Effector memory CD8-positive, alpha-beta T cell (primary cell): Measurements from ENCODE around the gene CELA3B.
A peak's percentile ranks its signal among the peaks of the same experiment; 100 is the strongest.
"Not testable (repeated sequence)": the region's sequence is repeated elsewhere in the genome, so short reads cannot be mapped to it uniquely, and the experiment has no call there.

Source experiments
- ATAC-seq: fragments of 150-1000 bp; cut with Tn5 transposase; replicated peaks from 2 replicates; pipeline ENCODE4 v1.10.0; 2021; ENCODE audit warnings: mild to moderate bottlenecking, moderate library complexity
- DNase-seq, 3 experiments: peaks; one replicate each; pipeline ENCODE4 v3.0.0; 2021
- H3K27ac Mint-ChIP-seq, 2 donors: one replicate each; pipeline ENCODE4 v1.8.0; 2022; ENCODE audit warnings: mild to moderate bottlenecking in 2 of 2, mixed read lengths in 2 of 2, moderate library complexity in 2 of 2
- H3K27me3 Mint-ChIP-seq, 2 donors: one replicate each; pipeline ENCODE4 v1.8.0; 2022; ENCODE audit warnings: mixed read lengths in 2 of 2
- H3K36me3 Mint-ChIP-seq: one replicate; pipeline ENCODE4 v1.8.0; 2022; ENCODE audit warnings: mild to moderate bottlenecking, moderate library complexity, mixed read lengths; ENCODE audit not compliant: insufficient read depth
- H3K4me1 Mint-ChIP-seq, 2 donors: one replicate each; pipeline ENCODE4 v1.8.0; 2022; ENCODE audit warnings: low read depth in 2 of 2, mixed read lengths in 2 of 2
- H3K4me3 Mint-ChIP-seq, 2 donors: one replicate each; pipeline ENCODE4 v1.8.0; 2022; ENCODE audit warnings: mild to moderate bottlenecking in 2 of 2, mixed read lengths in 2 of 2, moderate library complexity in 2 of 2
- H3K9me3 Mint-ChIP-seq, 2 donors: one replicate each; pipeline ENCODE4 v1.8.0; 2022; ENCODE audit warnings: mixed read lengths in 2 of 2

Gene CELA3B

DNA sequence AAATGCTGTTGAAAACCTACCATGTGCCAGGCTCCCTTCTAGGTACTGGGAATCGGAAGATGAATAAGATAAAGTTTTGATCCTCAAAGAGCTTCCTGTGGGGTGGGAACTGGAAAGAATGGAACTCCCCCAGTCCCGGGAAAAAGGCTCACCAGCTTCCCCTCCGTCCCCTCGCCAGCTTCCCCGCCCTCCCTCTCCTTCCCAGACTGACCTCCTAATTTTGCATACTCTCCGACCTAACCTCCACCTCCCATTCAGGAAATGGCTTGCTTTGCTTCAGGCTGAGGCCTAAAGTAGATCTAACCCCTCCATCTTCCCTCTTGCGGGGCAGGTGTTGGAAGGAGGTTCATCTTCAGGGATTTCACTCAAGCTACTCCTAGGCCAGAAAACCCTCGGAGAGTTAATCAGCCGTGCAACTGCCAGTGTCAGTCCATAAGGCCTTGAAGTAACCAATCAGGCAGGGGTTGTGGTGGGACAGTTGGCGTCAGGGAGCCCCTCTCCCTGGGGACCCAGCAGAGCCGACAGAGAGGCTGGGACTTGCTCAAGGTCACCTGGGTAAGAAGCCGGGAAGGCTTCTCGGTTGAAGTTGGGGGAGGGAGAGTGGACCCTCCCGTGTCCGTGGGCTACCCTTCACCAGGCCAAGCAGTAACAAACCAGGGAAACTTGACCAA is 21.9 kb downstream of the CELA3B start:
- not testable (repeated sequence) for H3K9me3 Mint-ChIP-seq, H3K27me3 Mint-ChIP-seq, H3K4me1 Mint-ChIP-seq, H3K36me3 Mint-ChIP-seq, ATAC-seq, DNase-seq, H3K27ac Mint-ChIP-seq, H3K4me3 Mint-ChIP-seq

GRCh38 chr1:21999645-22000044 is 22.8 kb downstream of the CELA3B start:
- not testable (repeated sequence) for H3K27ac Mint-ChIP-seq, H3K36me3 Mint-ChIP-seq, H3K4me1 Mint-ChIP-seq, DNase-seq, H3K27me3 Mint-ChIP-seq, H3K9me3 Mint-ChIP-seq, H3K4me3 Mint-ChIP-seq, ATAC-seq

DNA sequence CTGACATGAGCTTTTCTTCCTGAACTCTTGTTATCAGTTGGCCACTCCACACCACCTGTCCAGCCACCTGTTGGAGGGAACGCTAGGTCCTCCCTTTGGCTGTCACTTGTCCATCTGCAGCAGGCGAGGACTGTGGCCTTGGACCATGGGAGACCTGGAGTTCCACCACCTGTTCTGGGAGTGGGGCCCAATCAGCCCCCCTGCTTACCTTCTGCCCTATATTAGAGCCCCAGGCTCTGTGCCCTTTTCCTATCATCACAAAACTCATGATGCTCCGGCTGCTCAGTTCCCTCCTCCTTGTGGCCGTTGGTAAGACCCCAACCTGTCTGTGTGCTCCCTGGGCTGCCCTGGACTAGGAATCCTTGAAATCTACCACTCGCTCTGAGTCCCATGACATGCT is 24.6 kb downstream of the CELA3B start, which contains the start of gene CELA3A:
Gene CELA3A (plus strand): TSS at position 249 of the 400 bp plus-strand sequence. CDS start 18 bp downstream, at position 267.
- Mint-ChIP-seq H3K4me1 (no peaks in the 10 kb centered on the region), H3K9me3 (no peaks in the 10 kb centered on the region), H3K27me3 (no peaks in the 10 kb centered on the region), H3K27ac (peak within 1 kb of the TSS in 1 of 2 donors; percentile 49), H3K4me3 (no peak within 1 kb of the TSS), H3K36me3 (no peaks in the 10 kb centered on the region)
- ATAC-seq: no peak
- no peak for DNase-seq

- H3K27ac Mint-ChIP-seq: peak overlapping the region in 1 of 2 donors; percentile 49
- H3K4me3 Mint-ChIP-seq, DNase-seq, ATAC-seq, H3K9me3 Mint-ChIP-seq, H3K36me3 Mint-ChIP-seq, H3K27me3 Mint-ChIP-seq, H3K4me1 Mint-ChIP-seq: not testable (repeated sequence)
Measured at GRCh38 chr1:22002461-22002860, 25.6 kb downstream of the CELA3B start.

- H3K27me3 Mint-ChIP-seq, H3K4me1 Mint-ChIP-seq, ATAC-seq, DNase-seq, H3K36me3 Mint-ChIP-seq, H3K4me3 Mint-ChIP-seq, H3K9me3 Mint-ChIP-seq: not testable (repeated sequence)
- peak overlapping the region in 1 of 2 donors; percentile 49 for H3K27ac Mint-ChIP-seq
Measured at GRCh38 chr1:22002875-22003274, 26.1 kb downstream of the CELA3B start.

- H3K4me3 Mint-ChIP-seq, H3K9me3 Mint-ChIP-seq, DNase-seq, H3K36me3 Mint-ChIP-seq, H3K4me1 Mint-ChIP-seq, ATAC-seq, H3K27ac Mint-ChIP-seq, H3K27me3 Mint-ChIP-seq: not testable (repeated sequence)
Measured at GRCh38 chr1:22003959-22004358, 27.1 kb downstream of the CELA3B start.

DNA sequence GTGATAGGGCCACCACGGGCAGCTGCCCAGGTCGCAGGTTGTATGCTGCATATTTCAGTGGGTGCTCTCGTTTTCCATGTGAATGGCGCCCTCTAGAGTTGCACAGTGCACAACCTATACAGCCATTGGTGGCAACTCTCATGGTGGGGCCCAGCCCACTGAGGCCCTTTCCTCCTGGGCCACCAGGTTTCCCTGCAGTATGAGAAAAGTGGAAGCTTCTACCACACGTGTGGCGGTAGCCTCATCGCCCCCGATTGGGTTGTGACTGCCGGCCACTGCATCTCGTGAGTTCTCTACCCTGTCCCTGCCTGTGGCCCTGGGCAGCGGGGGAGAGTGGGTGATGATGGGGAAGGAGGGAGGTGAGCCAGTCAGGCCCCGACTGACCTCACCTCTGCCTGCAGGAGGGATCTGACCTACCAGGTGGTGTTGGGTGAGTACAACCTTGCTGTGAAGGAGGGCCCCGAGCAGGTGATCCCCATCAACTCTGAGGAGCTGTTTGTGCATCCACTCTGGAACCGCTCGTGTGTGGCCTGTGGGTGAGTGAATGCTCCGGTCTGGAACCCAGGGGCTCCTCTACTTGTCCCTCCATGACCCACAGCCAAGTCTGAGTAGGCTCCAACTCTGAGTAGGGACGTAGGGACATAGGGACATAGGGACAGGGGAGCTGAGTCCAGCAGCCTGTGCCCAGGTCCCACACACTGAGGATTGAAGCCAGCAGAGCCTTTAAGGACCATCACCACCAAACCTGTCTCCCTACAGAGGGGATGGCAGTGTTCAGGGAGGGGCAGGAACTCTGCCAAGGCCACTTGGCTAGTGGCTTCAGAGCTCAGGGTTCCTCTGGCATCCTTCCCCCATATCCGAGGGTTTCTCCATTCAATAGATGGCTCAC is 28.7 kb downstream of the CELA3B start:
- H3K4me3 Mint-ChIP-seq, H3K9me3 Mint-ChIP-seq, H3K4me1 Mint-ChIP-seq, H3K36me3 Mint-ChIP-seq, H3K27me3 Mint-ChIP-seq, H3K27ac Mint-ChIP-seq: not testable (repeated sequence)
- ATAC-seq (peak; percentile 51), DNase-seq (peak in 2 of 3 experiments; percentile 11 to 27)

DNA sequence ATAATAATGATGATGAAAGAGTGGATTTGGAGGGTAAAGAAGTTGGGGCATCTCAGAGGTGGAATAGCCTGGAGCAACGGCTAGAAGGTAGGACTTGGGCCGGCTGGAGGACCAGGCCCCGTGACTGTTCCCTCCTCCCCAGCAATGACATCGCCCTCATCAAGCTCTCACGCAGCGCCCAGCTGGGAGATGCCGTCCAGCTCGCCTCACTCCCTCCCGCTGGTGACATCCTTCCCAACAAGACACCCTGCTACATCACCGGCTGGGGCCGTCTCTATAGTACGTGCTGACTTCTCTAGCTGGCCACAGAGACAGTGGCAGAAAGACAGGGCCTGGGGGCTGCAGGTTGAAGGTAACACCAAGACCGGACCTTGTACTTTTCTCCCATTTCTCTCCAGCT is 29.9 kb downstream of the CELA3B start:
- not testable (repeated sequence) for H3K27me3 Mint-ChIP-seq, H3K4me3 Mint-ChIP-seq, ATAC-seq, H3K27ac Mint-ChIP-seq, H3K9me3 Mint-ChIP-seq, DNase-seq, H3K4me1 Mint-ChIP-seq, H3K36me3 Mint-ChIP-seq

DNA sequence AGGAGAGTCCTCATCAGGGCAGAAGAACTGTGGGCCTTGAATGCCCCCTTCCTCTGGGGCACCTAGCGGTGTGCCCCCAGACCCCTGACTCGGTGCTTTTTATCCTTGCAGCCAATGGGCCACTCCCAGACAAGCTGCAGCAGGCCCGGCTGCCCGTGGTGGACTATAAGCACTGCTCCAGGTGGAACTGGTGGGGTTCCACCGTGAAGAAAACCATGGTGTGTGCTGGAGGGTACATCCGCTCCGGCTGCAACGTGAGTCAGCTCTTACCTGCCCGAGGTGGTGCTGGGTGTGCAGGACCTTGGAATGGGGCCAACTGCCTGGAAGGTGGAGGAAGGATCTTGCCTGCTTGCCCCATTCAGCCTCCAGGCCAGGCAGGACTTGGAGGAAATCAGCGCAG is 30.4 kb downstream of the CELA3B start:
- not testable (repeated sequence) for ATAC-seq, H3K9me3 Mint-ChIP-seq, H3K4me1 Mint-ChIP-seq, H3K4me3 Mint-ChIP-seq, DNase-seq, H3K27ac Mint-ChIP-seq, H3K27me3 Mint-ChIP-seq, H3K36me3 Mint-ChIP-seq

DNA sequence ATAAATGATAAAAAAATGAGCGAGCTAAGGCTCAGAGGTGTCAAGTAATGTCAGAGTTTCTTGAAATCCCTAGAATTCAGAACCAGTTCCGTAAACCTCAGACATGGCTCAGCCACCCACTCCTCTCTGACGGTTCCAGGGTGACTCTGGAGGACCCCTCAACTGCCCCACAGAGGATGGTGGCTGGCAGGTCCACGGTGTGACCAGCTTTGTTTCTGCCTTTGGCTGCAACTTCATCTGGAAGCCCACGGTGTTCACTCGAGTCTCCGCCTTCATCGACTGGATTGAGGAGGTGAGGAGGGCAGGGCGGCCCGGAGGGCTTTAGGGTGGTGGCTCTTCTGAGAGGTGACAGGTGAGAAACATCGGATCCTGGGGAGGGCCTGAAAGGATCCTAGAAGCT is 32.7 kb downstream of the CELA3B start:
- H3K27ac Mint-ChIP-seq, H3K4me1 Mint-ChIP-seq, H3K27me3 Mint-ChIP-seq, ATAC-seq, H3K4me3 Mint-ChIP-seq, H3K36me3 Mint-ChIP-seq, DNase-seq, H3K9me3 Mint-ChIP-seq: not testable (repeated sequence)

- H3K36me3 Mint-ChIP-seq, H3K27me3 Mint-ChIP-seq: not testable (repeated sequence)
Measured at GRCh38 chr1:22012752-22013151, 35.9 kb downstream of the CELA3B start.

DNA sequence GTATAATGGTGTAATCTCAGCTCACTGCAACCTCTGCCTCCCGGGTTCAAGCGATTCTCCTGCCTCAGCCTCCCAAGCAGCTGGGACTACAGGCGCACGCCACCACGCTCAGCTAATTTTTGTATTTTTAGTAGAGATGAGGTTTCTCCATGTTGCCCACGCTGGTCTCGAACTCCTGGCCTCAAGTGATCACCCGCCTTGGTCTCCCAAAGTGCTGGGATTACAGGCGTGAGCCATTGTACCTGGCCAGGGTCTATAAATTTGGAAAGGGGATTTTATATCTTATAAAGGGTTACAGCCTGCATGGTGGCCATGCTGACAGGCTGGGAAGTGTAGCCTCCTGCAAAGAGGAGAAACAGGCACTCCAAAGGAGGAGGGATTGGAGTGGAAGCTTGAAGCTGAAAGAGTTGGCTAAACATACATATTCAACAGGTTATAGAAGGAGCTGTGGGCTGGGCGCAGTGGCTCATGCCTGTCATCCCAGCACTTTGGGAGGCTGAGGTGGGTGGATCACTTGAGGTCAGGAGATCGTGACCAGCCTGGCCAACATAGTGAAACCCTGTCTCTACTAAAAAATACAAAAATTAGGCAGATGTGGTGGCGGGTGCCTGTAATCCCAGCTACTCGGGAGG is 37.9 kb downstream of the CELA3B start:
- peaks cover 15% of the 10 kb centered on the region in 2 donors for H3K4me1 Mint-ChIP-seq
- not testable (repeated sequence) for DNase-seq, H3K36me3 Mint-ChIP-seq, H3K27me3 Mint-ChIP-seq, H3K27ac Mint-ChIP-seq, H3K9me3 Mint-ChIP-seq, ATAC-seq, H3K4me3 Mint-ChIP-seq

More at GRCh38 chr1:22012752-22013151, 35.9 kb downstream of the CELA3B start:
- H3K4me3 Mint-ChIP-seq, DNase-seq, H3K9me3 Mint-ChIP-seq, ATAC-seq, H3K4me1 Mint-ChIP-seq, H3K27ac Mint-ChIP-seq: not testable (repeated sequence)

DNA sequence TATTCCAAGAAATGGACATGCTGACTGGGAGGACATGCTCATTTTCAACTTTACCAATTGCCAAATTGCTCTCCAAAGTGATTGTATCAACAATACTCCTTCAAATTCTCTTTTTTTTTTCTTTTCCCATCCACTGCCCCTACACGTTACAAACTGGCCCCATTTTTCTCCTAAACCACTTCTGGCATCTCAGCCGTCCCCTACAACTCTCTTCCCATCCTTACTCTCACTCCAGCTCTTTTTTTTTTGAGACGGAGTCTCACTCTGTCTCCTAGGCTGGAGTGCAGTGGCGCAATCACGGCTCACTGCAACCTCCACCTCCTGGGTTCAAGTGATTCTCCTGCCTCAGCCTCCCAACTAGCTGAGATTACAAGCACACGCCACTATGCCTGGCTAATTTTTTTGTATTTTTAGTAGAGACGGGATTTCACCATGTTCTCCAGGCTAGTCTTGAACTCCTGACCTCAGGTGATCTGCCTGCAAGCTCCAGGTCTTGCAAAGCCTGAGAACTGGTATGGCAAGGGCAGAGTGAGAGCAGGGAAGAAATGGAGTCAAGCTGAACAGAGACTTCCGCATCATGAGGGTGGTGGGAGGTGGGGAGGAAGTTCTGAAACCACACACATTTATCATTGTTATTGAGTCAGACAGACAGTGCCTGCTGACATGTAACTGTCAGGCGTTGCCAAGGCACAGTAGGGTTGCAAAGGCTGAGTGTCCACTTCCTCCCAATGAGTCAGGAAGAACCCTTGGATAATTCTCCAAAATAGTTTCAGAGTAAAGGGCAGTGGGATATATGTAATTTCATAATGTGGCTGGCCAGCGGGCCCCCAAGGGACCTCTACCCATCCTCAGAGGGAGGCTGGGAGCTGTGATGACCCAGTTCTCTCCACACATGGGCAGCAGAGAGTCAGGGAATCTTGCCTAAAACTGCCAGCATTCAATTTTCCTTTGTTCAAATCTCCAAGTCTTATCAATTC is 42.0 kb downstream of the CELA3B start:
- ATAC-seq: peak; percentile 99
- Mint-ChIP-seq H3K36me3 (peaks cover 5% of the 10 kb centered on the region), H3K4me1 (peaks cover 22 to 25% of the 10 kb centered on the region in 2 donors), H3K27me3 (no peaks in the 10 kb centered on the region), H3K9me3 (no peaks in the 10 kb centered on the region), H3K4me3 (peak overlapping the region; percentile 55 to 60), H3K27ac (peak overlapping the region; percentile 94 to 95)
- DNase-seq: peak; percentile 56 to 61 (median 59)
